PFSK-1 (cell line): ENCODE measurements around the gene SDF4.

Source experiments
- FOXP2 ChIP-seq: optimal IDR thresholded peaks from 2 replicates; pipeline ENCODE3; 2011; ENCODE audit warnings: borderline replicate concordance, control low read depth, inconsistent platforms; ENCODE audit not compliant: insufficient read depth; ENCODE audit errors: extremely low read length, extremely low read depth
- POLR2AphosphoS5 ChIP-seq: IDR thresholded peaks from 2 replicates; pipeline ENCODE4 v1.6.1; 2012; ENCODE audit warnings: low read depth, mild to moderate bottlenecking, control low read depth, low read length, moderate library complexity
- REST ChIP-seq, 2 experiments: IDR thresholded peaks; 2 replicates each; pipeline versions ENCODE4 v1.6.1 to v1.8.0; 2011 to 2012; ENCODE audit warnings: low read depth in 2 of 2, low read length in 2 of 2, control low read depth in 1 of 2, inconsistent platforms in 1 of 2, mild to moderate bottlenecking in 1 of 2, moderate library complexity in 1 of 2; ENCODE audit not compliant: insufficient read depth in 1 of 2
- SIN3A ChIP-seq: IDR thresholded peaks from 2 replicates; pipeline ENCODE4 v1.6.1; 2012; ENCODE audit warnings: mild to moderate bottlenecking, low read length, moderate library complexity, borderline replicate concordance; ENCODE audit not compliant: insufficient read depth
- TAF1 ChIP-seq: IDR thresholded peaks from 2 replicates; pipeline ENCODE4 v1.6.1; 2012; ENCODE audit warnings: low read length, control low read depth, borderline replicate concordance; ENCODE audit not compliant: insufficient read depth

DNA sequence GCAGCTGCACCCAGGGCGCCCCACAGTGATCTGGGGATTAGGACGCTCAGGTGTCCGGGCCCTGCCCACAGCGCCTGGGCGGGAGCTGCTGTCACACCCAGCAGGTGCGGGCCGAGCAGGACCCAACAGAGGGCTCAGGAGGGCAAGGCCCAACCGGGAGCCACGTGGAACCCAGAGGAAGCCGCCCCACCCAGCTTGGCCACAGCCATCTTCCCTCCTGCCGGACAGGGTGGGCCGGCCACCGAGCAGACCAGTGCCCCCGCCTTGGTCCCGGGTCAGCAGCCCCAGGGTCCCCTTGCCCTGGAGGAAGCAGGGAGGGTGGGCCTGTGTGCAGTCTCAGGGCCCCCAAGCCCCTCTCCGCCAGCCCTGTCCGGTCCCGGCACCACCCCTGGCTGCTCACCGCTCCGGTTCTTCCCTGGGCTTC, 64.4 kb downstream of the SDF4 start:
- no peak for TF ChIP-seq REST (IDR thresholded peaks at IDR 0.05; ENCODE audit: insufficient read depth in 1 of 2, low read depth in 2 of 2, low read length in 2 of 2)
- TF ChIP-seq TAF1, result no peak
- no peak for TF ChIP-seq FOXP2
- TF ChIP-seq POLR2AphosphoS5, result no peak
- no peak for TF ChIP-seq SIN3A
